GM18502 (cell line): ENCODE measurements around the gene PAPSS1.
"Not testable (repeated sequence)": the region's sequence is repeated elsewhere in the genome, so short reads cannot be mapped to it uniquely, and the experiment has no call there.

Experiments
- ATAC-seq: cut with Tn5 transposase; IDR thresholded peaks from one replicate; pipeline ENCODE4 v1.9.1; 2021; ENCODE audit warnings: mild to moderate bottlenecking; ENCODE audit not compliant: unreplicated experiment, poor library complexity

The PAPSS1 gene

GRCh38 chr4:107692202-107692601, 27.8 kb downstream of the PAPSS1 start:
- no peak for ATAC-seq

- ATAC-seq, result no peak
Measured at GRCh38 chr4:107691378-107691777, 28.7 kb downstream of the PAPSS1 start.

- ATAC-seq, result peak; percentile 77
Measured at GRCh38 chr4:107689912-107690587, 30.0 kb downstream of the PAPSS1 start.

- ATAC-seq, result no peak
Measured at GRCh38 chr4:107688421-107688820, 31.6 kb downstream of the PAPSS1 start.

GRCh38 chr4:107685740-107686139, 34.3 kb downstream of the PAPSS1 start:
- no peak for ATAC-seq

- no peak for ATAC-seq
Measured at GRCh38 chr4:107683873-107684272, 36.2 kb downstream of the PAPSS1 start.

- ATAC-seq, result no peak
Measured at GRCh38 chr4:107682306-107682705, 37.7 kb downstream of the PAPSS1 start.

- ATAC-seq, result no peak
Measured at GRCh38 chr4:107669068-107669467, 51.0 kb downstream of the PAPSS1 start.

GRCh38 chr4:107666134-107666533, 53.9 kb downstream of the PAPSS1 start:
- no peak for ATAC-seq

GRCh38 chr4:107665001-107665400, 55.0 kb downstream of the PAPSS1 start:
- no peak for ATAC-seq

GRCh38 chr4:107658400-107659336, 61.4 kb downstream of the PAPSS1 start:
- no peak for ATAC-seq

- ATAC-seq, result no peak
Measured at GRCh38 chr4:107655289-107655688, 64.7 kb downstream of the PAPSS1 start.

GRCh38 chr4:107654694-107655093, 65.3 kb downstream of the PAPSS1 start:
- no peak for ATAC-seq

- ATAC-seq, result not testable (repeated sequence)
Measured at GRCh38 chr4:107651408-107651807, 68.6 kb downstream of the PAPSS1 start.

GRCh38 chr4:107650251-107650650, 69.8 kb downstream of the PAPSS1 start:
- ATAC-seq, result no peak

GRCh38 chr4:107648178-107648991, 71.6 kb downstream of the PAPSS1 start:
- no peak for ATAC-seq

GRCh38 chr4:107647591-107647990, 72.4 kb downstream of the PAPSS1 start:
- ATAC-seq, result no peak

- no peak for ATAC-seq
Measured at GRCh38 chr4:107645604-107646003, 74.4 kb downstream of the PAPSS1 start.

- ATAC-seq, result no peak
Measured at GRCh38 chr4:107643021-107643420, 77.0 kb downstream of the PAPSS1 start.

- no peak for ATAC-seq
Measured at GRCh38 chr4:107640878-107641277, 79.2 kb downstream of the PAPSS1 start.

GRCh38 chr4:107640197-107640596, 79.8 kb downstream of the PAPSS1 start:
- no peak for ATAC-seq
